ENCODE results near the gene FFAR3. TPM values are rescaled to one million over a fixed set of nuclear protein-coding genes. Genes with fewer than 3 reads are reported as not detected.
A peak's percentile ranks its signal among the peaks of the same experiment; 100 is the strongest.

FFAR3 gene
- total and polyA plus RNA-seq, 9 of the 15 experiments (the other 6 are each of a cell fraction or from before 2014, with no cell fraction given) = not detected

GRCh38 chr19:35369522-35369921, 11.3 kb downstream of the FFAR3 start (continued):
- no peak for TF ChIP-seq PBX2 (CRISPR knock-in tag; IDR thresholded peaks at IDR 0.05; ENCODE audit: low read depth)
- TF ChIP-seq PBX2 (tag; conservative IDR thresholded peaks at IDR 0.05; ENCODE audit: low read depth) = no peak
- no peak for TF ChIP-seq KDM4B (IDR thresholded peaks at IDR 0.05; ENCODE audit: borderline replicate concordance in 2 of 2, low read depth in 1 of 2)
- no peak for TF ChIP-seq HSF4 (CRISPR knock-in tag; IDR thresholded peaks at IDR 0.05; ENCODE audit: borderline replicate concordance)
- TF ChIP-seq HDAC1 (IDR thresholded peaks at IDR 0.05) = peak in 1 of 2 experiments; percentile 39; a peak in 1 of 4 replicates
- no peak for TF ChIP-seq ZBTB17 (CRISPR knock-in tag; IDR thresholded peaks at IDR 0.05)
- peak; percentile 54 to 68; a peak in 3 of 4 replicates for TF ChIP-seq KDM1A (IDR thresholded peaks at IDR 0.05)
- TF ChIP-seq, protein P1, sequence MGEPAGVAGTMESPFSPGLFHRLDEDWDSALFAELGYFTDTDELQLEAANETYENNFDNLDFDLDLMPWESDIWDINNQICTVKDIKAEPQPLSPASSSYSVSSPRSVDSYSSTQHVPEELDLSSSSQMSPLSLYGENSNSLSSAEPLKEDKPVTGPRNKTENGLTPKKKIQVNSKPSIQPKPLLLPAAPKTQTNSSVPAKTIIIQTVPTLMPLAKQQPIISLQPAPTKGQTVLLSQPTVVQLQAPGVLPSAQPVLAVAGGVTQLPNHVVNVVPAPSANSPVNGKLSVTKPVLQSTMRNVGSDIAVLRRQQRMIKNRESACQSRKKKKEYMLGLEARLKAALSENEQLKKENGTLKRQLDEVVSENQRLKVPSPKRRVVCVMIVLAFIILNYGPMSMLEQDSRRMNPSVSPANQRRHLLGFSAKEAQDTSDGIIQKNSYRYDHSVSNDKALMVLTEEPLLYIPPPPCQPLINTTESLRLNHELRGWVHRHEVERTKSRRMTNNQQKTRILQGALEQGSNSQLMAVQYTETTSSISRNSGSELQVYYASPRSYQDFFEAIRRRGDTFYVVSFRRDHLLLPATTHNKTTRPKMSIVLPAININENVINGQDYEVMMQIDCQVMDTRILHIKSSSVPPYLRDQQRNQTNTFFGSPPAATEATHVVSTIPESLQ (CRISPR knock-in tag; IDR thresholded peaks at IDR 0.05) = no peak
- TF ChIP-seq BRF2 (IDR thresholded peaks at IDR 0.05; ENCODE audit: borderline replicate concordance, insufficient read depth, insufficient read length) = no peak
- TF ChIP-seq LEF1 (IDR thresholded peaks at IDR 0.05) = no peak
- TF ChIP-seq HES1 (IDR thresholded peaks at IDR 0.05; ENCODE audit: low read depth) = no peak
- no peak for TF ChIP-seq ZNF589 (CRISPR knock-in tag; IDR thresholded peaks at IDR 0.05; ENCODE audit: low read depth)
- no peak for TF ChIP-seq KLF10 (CRISPR knock-in tag; IDR thresholded peaks at IDR 0.05)
- TF ChIP-seq MED1 (CRISPR knock-in tag; IDR thresholded peaks at IDR 0.05; ENCODE audit: borderline replicate concordance) = no peak
- TF ChIP-seq XRCC3 (IDR thresholded peaks at IDR 0.05) = no peak
- TF ChIP-seq ETS1 (conservative IDR thresholded peaks at IDR 0.05; ENCODE audit: control insufficient read depth, low read depth, low read length) = no peak
- TF ChIP-seq HLTF (IDR thresholded peaks at IDR 0.05) = no peak
- TF ChIP-seq SOX6 (IDR thresholded peaks at IDR 0.05) = no peak
- TF ChIP-seq SNAPC5 (CRISPR knock-in tag; IDR thresholded peaks at IDR 0.05) = no peak
- no peak for TF ChIP-seq TBL1XR1 (IDR thresholded peaks at IDR 0.05; ENCODE audit: low read length in 2 of 2)
- no peak for TF ChIP-seq MAFF (IDR thresholded peaks at IDR 0.05; ENCODE audit: low read length)
- no peak for TF ChIP-seq PHF21A (IDR thresholded peaks at IDR 0.05; ENCODE audit: borderline replicate concordance, low read depth)
- no peak for TF ChIP-seq CBX3 (IDR thresholded peaks at IDR 0.05; ENCODE audit: borderline replicate concordance in 1 of 2, low read length in 2 of 2)
